ENCODE results near the gene HNRNPH3. TPM values are rescaled to one million over a fixed set of nuclear protein-coding genes. Genes with fewer than 3 reads are reported as not detected.
A peak's percentile ranks its signal among the peaks of the same experiment; 100 is the strongest.

HNRNPH3 gene
- total and polyA plus RNA-seq, 8 donors: 29.8 to 206 (median 95.1) TPM

- TF ChIP-seq, protein P1, sequence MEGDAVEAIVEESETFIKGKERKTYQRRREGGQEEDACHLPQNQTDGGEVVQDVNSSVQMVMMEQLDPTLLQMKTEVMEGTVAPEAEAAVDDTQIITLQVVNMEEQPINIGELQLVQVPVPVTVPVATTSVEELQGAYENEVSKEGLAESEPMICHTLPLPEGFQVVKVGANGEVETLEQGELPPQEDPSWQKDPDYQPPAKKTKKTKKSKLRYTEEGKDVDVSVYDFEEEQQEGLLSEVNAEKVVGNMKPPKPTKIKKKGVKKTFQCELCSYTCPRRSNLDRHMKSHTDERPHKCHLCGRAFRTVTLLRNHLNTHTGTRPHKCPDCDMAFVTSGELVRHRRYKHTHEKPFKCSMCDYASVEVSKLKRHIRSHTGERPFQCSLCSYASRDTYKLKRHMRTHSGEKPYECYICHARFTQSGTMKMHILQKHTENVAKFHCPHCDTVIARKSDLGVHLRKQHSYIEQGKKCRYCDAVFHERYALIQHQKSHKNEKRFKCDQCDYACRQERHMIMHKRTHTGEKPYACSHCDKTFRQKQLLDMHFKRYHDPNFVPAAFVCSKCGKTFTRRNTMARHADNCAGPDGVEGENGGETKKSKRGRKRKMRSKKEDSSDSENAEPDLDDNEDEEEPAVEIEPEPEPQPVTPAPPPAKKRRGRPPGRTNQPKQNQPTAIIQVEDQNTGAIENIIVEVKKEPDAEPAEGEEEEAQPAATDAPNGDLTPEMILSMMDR (IDR thresholded peaks at IDR 0.05): no peak
- TF ChIP-seq POLR2AphosphoS5 (IDR thresholded peaks at IDR 0.05): no peak
- TF ChIP-seq POLR2A (IDR thresholded peaks at IDR 0.05): no peak
- no peak for TF ChIP-seq EP300 (IDR thresholded peaks at IDR 0.05)
- Histone ChIP-seq H3K4me3 (no peak overlapping the region), H3K27me3 (no peaks in the 10 kb centered on the region), H3K36me3 (peaks cover 0 to 56% (median 54%) of the 10 kb centered on the region in 4 donors), H3K9me3 (no peaks in the 10 kb centered on the region), H3K27ac (no peak overlapping the region), H3K4me1 (no peaks in the 10 kb centered on the region)
- DNase-seq: no peak
- intact Hi-C loops (cut with DNase I; ENCODE audit: low total_unique reads): no loop called here
- WGBS, 5 donors: 92 to 94% (median 94%) methylated on average over 4 of the region's 4 CpGs
Measured at GRCh38 chr10:68288717-68289116, 43.1 kb upstream of the HNRNPH3 start.

- TF ChIP-seq, protein P1 (IDR thresholded peaks at IDR 0.05): no peak
Measured at GRCh38 chr10:68290736-68291135, 41.1 kb upstream of the HNRNPH3 start.

DNA sequence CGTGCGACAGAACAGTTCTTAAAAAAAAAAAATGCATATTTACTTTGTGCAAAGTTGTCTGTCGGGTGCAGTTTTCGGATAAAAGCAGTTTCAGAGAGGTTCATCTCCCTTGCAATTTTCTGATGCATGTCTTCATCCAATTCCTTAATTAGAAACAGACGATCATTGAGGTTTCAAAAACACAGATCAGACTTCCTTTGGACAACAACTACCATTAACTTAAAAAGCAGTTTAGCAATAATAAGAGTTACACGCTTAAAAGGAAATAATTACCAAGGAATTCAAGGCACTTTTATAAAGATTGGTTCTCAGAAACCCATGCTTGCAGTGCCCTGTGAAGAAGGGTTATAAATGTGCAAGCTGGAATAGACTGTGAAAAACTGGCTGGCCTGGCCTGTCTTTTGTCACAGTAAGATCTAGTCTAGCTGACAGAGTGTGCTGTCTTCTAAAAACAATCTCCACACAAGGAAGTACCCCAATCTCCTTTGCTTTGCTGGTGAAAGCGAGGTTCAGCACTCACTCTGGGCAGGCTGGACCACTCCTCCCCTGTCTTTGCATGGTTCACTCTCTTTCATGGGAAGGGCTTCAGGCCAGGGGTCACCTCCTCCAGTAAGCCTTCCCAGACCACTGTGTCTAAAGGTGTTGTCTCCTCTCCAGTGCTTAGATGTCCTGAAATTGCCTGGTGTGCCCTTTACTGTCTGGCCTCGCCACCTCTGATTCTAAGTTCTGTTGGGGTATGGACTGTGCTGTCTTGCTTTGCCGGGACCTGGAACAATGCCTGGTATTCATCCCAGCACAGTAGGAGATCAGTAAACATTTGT lies 34.8 kb upstream of the HNRNPH3 start:
- peaks cover 0 to 12% (median 10%) of the 10 kb centered on the region in 4 donors for H3K36me3 ChIP-seq
- intact Hi-C loops (cut with DNase I; ENCODE audit: low total_unique reads): no loop called here
- DNase-seq: no peak
- 70 to 74% (median 72%) methylated on average over 9 of the region's 9 CpGs for WGBS, 5 donors
- H3K27ac ChIP-seq: no peak overlapping the region
- no peak overlapping the region for H3K4me3 ChIP-seq
- H3K9me3 ChIP-seq: no peaks in the 10 kb centered on the region
- H3K27me3 ChIP-seq: no peaks in the 10 kb centered on the region
- H3K4me1 ChIP-seq: peaks cover 10 to 13% (median 12%) of the 10 kb centered on the region in 4 donors
- no peak for TF ChIP-seq POLR2AphosphoS5 (IDR thresholded peaks at IDR 0.05)
- TF ChIP-seq EP300 (IDR thresholded peaks at IDR 0.05): no peak
- TF ChIP-seq POLR2A (IDR thresholded peaks at IDR 0.05): no peak
- TF ChIP-seq, protein P1 (IDR thresholded peaks at IDR 0.05): no peak

More at GRCh38 chr10:68290736-68291135, 41.1 kb upstream of the HNRNPH3 start:
- H3K27me3 ChIP-seq: no peaks in the 10 kb centered on the region
- no peaks in the 10 kb centered on the region for H3K4me1 ChIP-seq
- intact Hi-C loops (cut with DNase I; ENCODE audit: low total_unique reads): no loop called here
- no peak overlapping the region for H3K4me3 ChIP-seq
- no peak for DNase-seq
- no peaks in the 10 kb centered on the region for H3K9me3 ChIP-seq
- H3K27ac ChIP-seq: no peak overlapping the region
- H3K36me3 ChIP-seq: peaks cover 0 to 54% (median 43%) of the 10 kb centered on the region in 4 donors

DNA sequence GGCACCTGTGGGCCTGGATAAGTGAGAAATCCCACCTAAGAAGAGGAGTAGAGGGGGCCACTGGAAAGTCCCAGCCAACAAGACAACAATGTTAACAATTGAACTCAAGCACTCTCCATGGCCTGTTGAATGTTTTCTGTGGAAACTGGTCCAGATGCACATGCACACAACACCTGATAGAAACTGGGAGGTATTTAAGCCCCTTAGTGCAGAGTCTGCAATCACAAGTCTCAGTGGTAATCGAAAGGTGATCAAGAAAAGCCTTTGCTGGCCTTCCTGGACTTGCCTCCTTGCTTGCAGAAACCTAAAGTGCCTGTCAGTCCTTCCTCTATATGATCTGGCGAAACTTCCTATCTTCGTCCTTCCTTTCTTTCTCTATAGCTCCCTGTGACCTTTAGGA lies 30.6 kb upstream of the HNRNPH3 start:
- WGBS, 5 donors: 74 to 89% (median 81%) methylated on average over 3 of the region's 3 CpGs
- H3K36me3 ChIP-seq: peaks cover 0 to under 1% (median 0%) of the 10 kb centered on the region in 4 donors
- no peaks in the 10 kb centered on the region for H3K27me3 ChIP-seq
- intact Hi-C loops (cut with DNase I; ENCODE audit: low total_unique reads): no loop called here
- H3K4me3 ChIP-seq: no peak overlapping the region
- peak overlapping the region in 1 of 5 donors; percentile 22 for H3K27ac ChIP-seq
- peaks cover 11 to 35% (median 18%) of the 10 kb centered on the region in 4 donors for H3K4me1 ChIP-seq
- no peaks in the 10 kb centered on the region for H3K9me3 ChIP-seq
- TF ChIP-seq EP300 (IDR thresholded peaks at IDR 0.05): no peak
- TF ChIP-seq, protein P1 (IDR thresholded peaks at IDR 0.05): no peak
- DNase-seq: no peak
